Right cardiac atrium (tissue), 5 donors: ENCODE measurements around the gene COASY. TPM values are rescaled to one million over a fixed set of nuclear protein-coding genes. Genes with fewer than 3 reads are reported as not detected.

ENCODE experiments used
- ATAC-seq, 2 donors: fragments of 200-7000 bp; cut with Tn5 transposase; one replicate each; pipeline versions ENCODE4 v1.8.0 to v1.9.1; 2020; ENCODE audit warnings: moderate library complexity in 2 of 2, mild to moderate bottlenecking in 1 of 2
- DNase-seq, 3 donors: peaks; one replicate each; pipeline ENCODE4 v3.0.0-alpha.2; 2020
- H3K27ac ChIP-seq: one replicate; pipeline ENCODE4 v1.5.1; 2013; ENCODE audit warnings: mild to moderate bottlenecking, low read length, control low read depth, moderate library complexity
- H3K27me3 ChIP-seq: one replicate; pipeline ENCODE4 v1.6.1; 2013; ENCODE audit not compliant: control insufficient read depth, insufficient read depth
- H3K4me1 ChIP-seq: one replicate; pipeline ENCODE4 v1.6.1; 2013; ENCODE audit warnings: low read length; ENCODE audit not compliant: control insufficient read depth, insufficient read depth
- H3K4me3 ChIP-seq: one replicate; pipeline ENCODE4 v1.5.1; 2013; ENCODE audit warnings: low read length, control low read depth
- H3K9me3 ChIP-seq: one replicate; pipeline ENCODE4 v1.6.1; 2013; ENCODE audit warnings: low read length; ENCODE audit not compliant: control insufficient read depth
- WGBS: extraction: QIAGEN DNeasy Blood & Tissue Kit; methylation state at CpG from one replicate; pipeline ENCODE4 v1.1.7; 2013; 5-methylcytosine and 5-hydroxymethylcytosine counted together
- intact Hi-C, 4 donors: fragments of 100-400 bp; cut with DNase I; formaldehyde crosslinking; loops; one replicate each; pipeline versions ENCODE4 v1.11.0 to v1.14.0; 2022 to 2023
- long read RNA-seq, 4 donors: library from polyadenylated mRNA; unstranded; transcript quantifications; one replicate each; pipeline ENCODE4 v2.0.0, GENCODE V29; 2020 to 2021
- polyA plus RNA-seq: library from polyadenylated mRNA; stranded (reverse); fragments of 200-250 nt; gene quantifications from one replicate; pipeline ENCODE4 v1.2.3, GENCODE V29; 2013
- total RNA-seq, 4 donors: library from RNA; stranded (reverse); fragmentation: NEBNext Ultra II Directional; extraction: Animal tissue kit (Norgen Biotek cat#: 25700); gene quantifications; one replicate each; pipeline ENCODE4 v1.2.1, GENCODE V29; 2021
- donor health status: healthy with polysubstance abuse.
- donor health status: DM: no; HTN: yes; CAD: no.
- donor health status: DM: no; HTN: no; CAD: no.
- donor health status: DM: no; HTN: yes; CAD: no; lungs with severe emphysema.
- donor health status: DM: yes; HTN: yes; CAD: no.

Gene COASY
- 10 to 100 TPM; 32.4 to 45.5 (median 40.0) TPM for total RNA-seq
- polyA plus RNA-seq: 30.2 TPM
- long read RNA-seq, donor 1, transcript COASY-201 (9 exons, 2,458 nt): major isoform, 32 of 54 reads
- long read RNA-seq, donor 1, transcript COASY-202 (10 exons, 2,071 nt): minor isoform, 12 of 54 reads
- long read RNA-seq, donor 1, partial matches to known transcripts: 3 of 54 reads
- long read RNA-seq, donor 1, other reads (novel, unspliced or antisense): 6 of 54 reads
- long read RNA-seq, donor 2, transcript COASY-202 (10 exons, 2,071 nt): minor isoform, 6 of 48 reads
- long read RNA-seq, donor 2, transcript COASY-201 (9 exons, 2,458 nt): major isoform, 30 of 48 reads
- long read RNA-seq, donor 2, partial matches to known transcripts: 2 of 48 reads
- long read RNA-seq, donor 2, other reads (novel, unspliced or antisense): 9 of 48 reads
- long read RNA-seq, donor 3, transcript COASY-202 (10 exons, 2,071 nt): minor isoform, 16 of 59 reads
- long read RNA-seq, donor 3, transcript COASY-201 (9 exons, 2,458 nt): major isoform, 22 of 59 reads
- long read RNA-seq, donor 3, partial matches to known transcripts: 4 of 59 reads
- long read RNA-seq, donor 3, other reads (novel, unspliced or antisense): 17 of 59 reads
- long read RNA-seq, donor 4, transcript COASY-201 (9 exons, 2,458 nt): major isoform, 16 of 31 reads
- long read RNA-seq, donor 4, transcript COASY-202 (10 exons, 2,071 nt): minor isoform, 13 of 31 reads
- long read RNA-seq, donor 4, partial matches to known transcripts: 0 of 31 reads
- long read RNA-seq, donor 4, other reads (novel, unspliced or antisense): 2 of 31 reads

- under 1% methylated on average over 26 of the region's 26 CpGs for WGBS
- intact Hi-C loops: no loop called here
- peak; percentile 97 to 98 (median 98) for DNase-seq
- peak; percentile 83 to 84 for ATAC-seq
- Histone ChIP-seq H3K27ac (peak within 1 kb of the TSS; percentile 89), H3K4me1 (peaks cover 10% of the 10 kb centered on the region), H3K27me3 (no peaks in the 10 kb centered on the region), H3K9me3 (no peaks in the 10 kb centered on the region), H3K4me3 (peak within 1 kb of the TSS; percentile 86)
Observed at GRCh38 chr17:42561897-42562387, at the start of gene COASY. TSS of gene COASY (plus strand) at chr17:42562148. CDS start at chr17:42562623, 475 bp downstream.

GRCh38 chr17:42512246-42512645 lies 49.7 kb upstream of the COASY start:
- Histone ChIP-seq H3K9me3 (no peaks in the 10 kb centered on the region), H3K27ac (peak overlapping the region; percentile 81), H3K4me3 (no peak overlapping the region), H3K27me3 (no peaks in the 10 kb centered on the region), H3K4me1 (peaks cover 20% of the 10 kb centered on the region)
- DNase-seq (peak in 1 of 3 donors; percentile 60), ATAC-seq (no peak)
- 56% methylated on average over 9 of the region's 9 CpGs for WGBS
- intact Hi-C loops: loop anchor here in 3 of 4 donors (10.0 kb wide), 2 partner anchors 87 to 187 kb away; partner anchors contain the start of gene CAVIN1 (in 2 of the 3)

- Histone ChIP-seq H3K27me3 (no peaks in the 10 kb centered on the region), H3K27ac (peak overlapping the region; percentile 81), H3K4me1 (peaks cover 20% of the 10 kb centered on the region), H3K4me3 (no peak overlapping the region), H3K9me3 (no peaks in the 10 kb centered on the region)
- intact Hi-C loops: loop anchor here in 3 of 4 donors (10.0 kb wide), 2 partner anchors 88 to 188 kb away; partner anchors contain the start of gene CAVIN1 (in 2 of the 3)
- 49% methylated on average over 6 of the region's 6 CpGs for WGBS
- ATAC-seq: peak; percentile 14 to 15
- DNase-seq: peak in 1 of 3 donors; percentile 41
Observed at GRCh38 chr17:42512733-42513251, 49.2 kb upstream of the COASY start.

- Histone ChIP-seq H3K9me3 (no peaks in the 10 kb centered on the region), H3K4me3 (no peak overlapping the region), H3K27me3 (no peaks in the 10 kb centered on the region), H3K27ac (peak overlapping the region; percentile 53), H3K4me1 (peaks cover 27% of the 10 kb centered on the region)
- DNase-seq: peak in 1 of 3 donors; percentile 22
- ATAC-seq: no peak
- intact Hi-C loops: loop anchor here in 3 of 4 donors (10.0 kb wide), 2 partner anchors 89 to 189 kb away; partner anchors contain the start of gene CAVIN1 (in 2 of the 3)
- 92% methylated on average over 11 of the region's 11 CpGs for WGBS
Observed at GRCh38 chr17:42513686-42514085, 48.3 kb upstream of the COASY start.

GRCh38 chr17:42514279-42514678 lies 47.7 kb upstream of the COASY start:
- Histone ChIP-seq H3K27ac (no peak overlapping the region), H3K4me1 (peaks cover 33% of the 10 kb centered on the region), H3K27me3 (no peaks in the 10 kb centered on the region), H3K9me3 (no peaks in the 10 kb centered on the region), H3K4me3 (no peak overlapping the region)
- peak in 1 of 3 donors; percentile 35 for DNase-seq
- 96% methylated on average over 11 of the region's 11 CpGs for WGBS
- ATAC-seq: no peak
- intact Hi-C loops: loop anchor here in 3 of 4 donors (10.0 kb wide), 2 partner anchors 89 to 189 kb away; partner anchors contain the start of gene CAVIN1 (in 2 of the 3)

- no peak for ATAC-seq
- H3K27me3 ChIP-seq: no peaks in the 10 kb centered on the region
- no peaks in the 10 kb centered on the region for H3K9me3 ChIP-seq
- no peak overlapping the region for H3K27ac ChIP-seq
- 86% methylated on average over 8 of the region's 8 CpGs for WGBS
- H3K4me1 ChIP-seq: peaks cover 38% of the 10 kb centered on the region
- DNase-seq: peak in 1 of 3 donors; percentile 11
- intact Hi-C loops: loop anchor here (5.0 to 10.0 kb wide), 3 partner anchors 90 to 193 kb away; partner anchors contain the start of gene CAVIN1 (in 2 of the 4)
- no peak overlapping the region for H3K4me3 ChIP-seq
Observed at GRCh38 chr17:42514867-42515266, 47.1 kb upstream of the COASY start.

GRCh38 chr17:42517516-42517915 lies 44.4 kb upstream of the COASY start:
- H3K4me3 ChIP-seq: no peak overlapping the region
- WGBS: 11% methylated on average over 9 of the region's 9 CpGs
- ATAC-seq (peak; percentile 60 to 62), DNase-seq (peak; percentile 87 to 96 (median 96))
- intact Hi-C loops: loop anchor here (5.0 to 10.0 kb wide), 3 partner anchors 93 to 195 kb away; partner anchors contain the start of gene CAVIN1 (in 2 of the 4)
- H3K9me3 ChIP-seq: no peaks in the 10 kb centered on the region
- no peaks in the 10 kb centered on the region for H3K27me3 ChIP-seq
- H3K4me1 ChIP-seq: peaks cover 50% of the 10 kb centered on the region
- H3K27ac ChIP-seq: peak overlapping the region; percentile 99

- Histone ChIP-seq H3K27me3 (no peaks in the 10 kb centered on the region), H3K9me3 (no peaks in the 10 kb centered on the region), H3K4me1 (peaks cover 50% of the 10 kb centered on the region), H3K4me3 (no peak overlapping the region), H3K27ac (peak overlapping the region; percentile 99)
- intact Hi-C loops: loop anchor here (5.0 to 10.0 kb wide), 3 partner anchors 93 to 196 kb away; partner anchors contain the start of gene CAVIN1 (in 2 of the 4)
- ATAC-seq (peak; percentile 52 to 69), DNase-seq (peak; percentile 88 to 90 (median 90))
- WGBS: 29% methylated on average over 9 of the region's 9 CpGs
Observed at GRCh38 chr17:42518046-42518754, 43.7 kb upstream of the COASY start.

GRCh38 chr17:42518755-42519545 lies 43.0 kb upstream of the COASY start:
- Histone ChIP-seq H3K4me3 (no peak overlapping the region), H3K27ac (peak overlapping the region; percentile 99), H3K9me3 (no peaks in the 10 kb centered on the region), H3K27me3 (no peaks in the 10 kb centered on the region), H3K4me1 (peaks cover 44% of the 10 kb centered on the region)
- DNase-seq (peak; percentile 78 to 89 (median 83)), ATAC-seq (peak; percentile 27 to 66)
- 12% methylated on average over 6 of the region's 6 CpGs for WGBS
- intact Hi-C loops: loop anchor here (5.0 to 10.0 kb wide), 3 partner anchors 94 to 197 kb away; partner anchors contain the start of gene CAVIN1 (in 2 of the 4)
